Epithelial cell of umbilical artery (primary cell): ENCODE measurements around the gene ATP7B. TPM values are rescaled to one million over a fixed set of nuclear protein-coding genes. Genes with fewer than 3 reads are reported as not detected.

Experiments used
- total RNA-seq: library from RNA; depleted of rRNA; stranded (reverse); fragments of >200 nt; gene quantifications from 2 replicates; pipeline ENCODE4 v1.2.3, GENCODE V29; 2014

Gene ATP7B
- total RNA-seq = 4.0 and 4.5 TPM in 2 replicates

GRCh38 chr13:52010890-52011631 lies at the start of gene ATP7B:
Gene ATP7B, minus strand, starts transcription at chr13:52011450. Its CDS starts 113 bp downstream, at chr13:52011337.

GRCh38 chr13:52024481-52024880 lies 13.2 kb upstream of the ATP7B start, which contains the start of gene UTP14C:
Gene UTP14C, plus strand, starts transcription at chr13:52024691. Its CDS starts 4,114 bp downstream, at chr13:52028805.

GRCh38 chr13:52011632-52012511 lies 622 bp upstream of the ATP7B start, which contains the start of gene ALG11:
Gene ALG11, plus strand, starts transcription at chr13:52012398. Its CDS starts 21 bp downstream, at chr13:52012419.

Other genes starting within 250 kb of the ATP7B start
- 3.0 and 5.2 TPM in 2 replicates for gene DHRS12, start 207.3 kb downstream of the ATP7B start, total RNA-seq
- not detected in 2 replicates for gene TMEM272, start 166.3 kb downstream of the ATP7B start, total RNA-seq
- not detected in 2 replicates for gene CCDC70, start 149.5 kb downstream of the ATP7B start, total RNA-seq
- gene ALG11, start 948 bp upstream of the ATP7B start, total RNA-seq = 20.8 and 38.3 TPM in 2 replicates
- 9.7 and 13.2 TPM in 2 replicates for gene UTP14C, start 13.2 kb upstream of the ATP7B start, total RNA-seq
- gene NEK5, start 117.6 kb upstream of the ATP7B start, total RNA-seq = under 0.01 and 0.30 TPM in 2 replicates
- gene NEK3, start 148.1 kb upstream of the ATP7B start, total RNA-seq = 13.5 and 17.5 TPM in 2 replicates